Glomerular endothelial cell (primary cell): ENCODE data around the gene GJD4. TPM values are rescaled to one million over a fixed set of nuclear protein-coding genes. Genes with fewer than 3 reads are reported as not detected.

ENCODE experiments used
- DNase-seq: peaks from one replicate; pipeline ENCODE4 v3.0.0-alpha.2; 2011; ENCODE audit warnings: low read depth, low spot score; ENCODE audit errors: extremely low read depth
- total RNA-seq: library from RNA; depleted of rRNA; stranded (reverse); fragments of >200 nt; gene quantifications from 2 replicates; pipeline ENCODE4 v1.2.3, GENCODE V29; 2015

GJD4 gene
- total RNA-seq, 1 donor from 2014 or later = not detected

GRCh38 chr10:35644050-35644950, 39.2 kb downstream of the GJD4 start:
- DNase-seq = no peak

GRCh38 chr10:35650894-35651293, 45.8 kb downstream of the GJD4 start:
- no peak for DNase-seq

GRCh38 chr10:35652824-35653223, 47.7 kb downstream of the GJD4 start:
- DNase-seq = no peak

GRCh38 chr10:35657621-35658020, 52.5 kb downstream of the GJD4 start:
- no peak for DNase-seq

Other genes starting within 250 kb of the GJD4 start
- gene FZD8, start 37.0 kb downstream of the GJD4 start, total RNA-seq = 29.1 and 42.3 TPM in 2 replicates